Upper lobe of left lung (tissue), 6 donors: ENCODE results near the gene DDIAS. TPM values are rescaled to one million over a fixed set of nuclear protein-coding genes. Genes with fewer than 3 reads are reported as not detected.
A peak's percentile ranks its signal among the peaks of the same experiment; 100 is the strongest.

Experiments
- ATAC-seq, 2 donors: fragments of 200-7000 bp; cut with Tn5 transposase; one replicate each; pipeline ENCODE4 v1.9.1; 2022; ENCODE audit warnings: mild to moderate bottlenecking in 2 of 2, moderate library complexity in 2 of 2; ENCODE audit not compliant: low FRiP score in 2 of 2
- DNase-seq, 2 donors: peaks; one replicate each; pipeline ENCODE4 v3.0.0-alpha.2; 2019 to 2020
- H3K27ac ChIP-seq, 4 donors: fragments of 200-600 bp; sonication (generic); one replicate each; pipeline ENCODE4 v1.5.1; 2016 to 2019
- H3K27me3 ChIP-seq, 4 donors: fragments of 200-600 bp; sonication (generic); one replicate each; pipeline ENCODE4 v1.5.1; 2017 to 2019
- H3K36me3 ChIP-seq, 4 donors: fragments of 200-600 bp; sonication (generic); one replicate each; pipeline ENCODE4 v1.5.1; 2016 to 2019
- H3K4me1 ChIP-seq, 4 donors: fragments of 200-600 bp; sonication (generic); one replicate each; pipeline ENCODE4 v1.5.1; 2018 to 2019
- H3K4me3 ChIP-seq, 4 donors: fragments of 200-600 bp; sonication (generic); one replicate each; pipeline ENCODE4 v1.5.1; 2017 to 2019; ENCODE audit warnings: mild to moderate bottlenecking in 2 of 4, moderate library complexity in 1 of 4
- H3K9me3 ChIP-seq, 4 donors: fragments of 200-600 bp; sonication (generic); one replicate each; pipeline ENCODE4 v1.5.1; 2018 to 2019
- CTCF ChIP-seq, 6 experiments: fragments of 450-650 bp in 4 of 6; fragments of 200-600 bp in 2 of 6; sonication (generic) in 2 of 6; IDR thresholded peaks; one replicate each; pipeline ENCODE4 v1.5.1; 2016 to 2019; ENCODE audit warnings: antibody characterized with exemption in 6 of 6
- EP300 ChIP-seq, 4 donors: sonication (generic); formaldehyde crosslinking; IDR thresholded peaks; one replicate each; pipeline ENCODE4 v1.5.1; 2017; ENCODE audit warnings: antibody characterized with exemption in 4 of 4, control low read depth in 2 of 4
- POLR2A ChIP-seq, 4 donors: fragments of 450-650 bp; IDR thresholded peaks; one replicate each; pipeline ENCODE4 v1.5.1; 2016 to 2017; ENCODE audit warnings: antibody characterized with exemption in 4 of 4, mild to moderate bottlenecking in 2 of 4
- POLR2AphosphoS5 ChIP-seq, 2 donors: sonication (generic); formaldehyde crosslinking; IDR thresholded peaks; one replicate each; pipeline ENCODE4 v1.5.1; 2017; ENCODE audit warnings: antibody characterized with exemption in 2 of 2
- WGBS, 2 donors: methylation state at CpG; one replicate each; pipeline ENCODE4 v1.1.5; 2017 to 2018; 5-methylcytosine and 5-hydroxymethylcytosine counted together
- total RNA-seq, 6 donors: library from RNA; depleted of rRNA in 4 of 6; stranded (reverse); fragments of >200 nt in 4 of 6; gene quantifications; one replicate each; pipeline versions ENCODE4 v1.1.0 to v1.2.1, GENCODE V29; 2016 to 2021
- donor health status: DM: no; HTN: no; CAD: no; lungs with moderate emphysema.
- donor health status: DM: no; HTN: yes; CAD: no; lungs with severe emphysema.

Gene DDIAS
- total RNA-seq, 6 donors from 2014 or later, result 1.3 to 5.6 (median 3.2) TPM; not detected in 2

- H3K4me1 ChIP-seq, result peaks cover 0 to 3% (median 0%) of the 10 kb centered on the region in 4 donors
- WGBS, 2 donors, result 84 to 85% methylated on average over 6 of the region's 6 CpGs
- no peak overlapping the region for H3K27ac ChIP-seq
- DNase-seq (no peak), ATAC-seq (no peak)
- H3K27me3 ChIP-seq, result no peaks in the 10 kb centered on the region
- TF ChIP-seq POLR2AphosphoS5 (IDR thresholded peaks at IDR 0.05) (no peak), POLR2A (IDR thresholded peaks at IDR 0.05) (no peak), EP300 (IDR thresholded peaks at IDR 0.05) (no peak), CTCF (IDR thresholded peaks at IDR 0.05) (no peak)
- no peaks in the 10 kb centered on the region for H3K9me3 ChIP-seq
- H3K36me3 ChIP-seq, result peaks cover 0 to 13% (median 9%) of the 10 kb centered on the region in 4 donors
- H3K4me3 ChIP-seq, result no peak overlapping the region
Observed at GRCh38 chr11:82978422-82979099, 77.0 kb downstream of the DDIAS start.

GRCh38 chr11:82979824-82980223 is 78.3 kb downstream of the DDIAS start:
- ATAC-seq (no peak), DNase-seq (no peak)
- no peak overlapping the region for H3K4me3 ChIP-seq
- no peak for TF ChIP-seq EP300 (IDR thresholded peaks at IDR 0.05)
- TF ChIP-seq POLR2AphosphoS5 (IDR thresholded peaks at IDR 0.05), result no peak
- TF ChIP-seq POLR2A (IDR thresholded peaks at IDR 0.05), result no peak
- no peak for TF ChIP-seq CTCF (IDR thresholded peaks at IDR 0.05)
- H3K27me3 ChIP-seq, result no peaks in the 10 kb centered on the region
- peaks cover 0 to 16% (median 10%) of the 10 kb centered on the region in 4 donors for H3K36me3 ChIP-seq
- H3K9me3 ChIP-seq, result no peaks in the 10 kb centered on the region
- H3K27ac ChIP-seq, result no peak overlapping the region
- H3K4me1 ChIP-seq, result peaks cover 0 to 3% (median 0%) of the 10 kb centered on the region in 4 donors

- Histone ChIP-seq H3K27ac (peak overlapping the region in 1 of 4 donors; percentile 19), H3K4me3 (no peak overlapping the region), H3K4me1 (peaks cover 0 to 3% (median 0%) of the 10 kb centered on the region in 4 donors), H3K27me3 (no peaks in the 10 kb centered on the region), H3K36me3 (peaks cover 0 to 16% (median 10%) of the 10 kb centered on the region in 4 donors), H3K9me3 (no peaks in the 10 kb centered on the region)
- no peak for ATAC-seq
- TF ChIP-seq EP300 (IDR thresholded peaks at IDR 0.05), result no peak
- TF ChIP-seq CTCF (IDR thresholded peaks at IDR 0.05), result no peak
- TF ChIP-seq POLR2A (IDR thresholded peaks at IDR 0.05), result no peak
- no peak for TF ChIP-seq POLR2AphosphoS5 (IDR thresholded peaks at IDR 0.05)
- no peak for DNase-seq
Observed at GRCh38 chr11:82980292-82980691, 78.8 kb downstream of the DDIAS start.

GRCh38 chr11:82980947-82981346 is 79.4 kb downstream of the DDIAS start:
- H3K27me3 ChIP-seq, result no peaks in the 10 kb centered on the region
- peaks cover 0 to 3% (median 0%) of the 10 kb centered on the region in 4 donors for H3K4me1 ChIP-seq
- no peak for DNase-seq
- no peak overlapping the region for H3K4me3 ChIP-seq
- H3K36me3 ChIP-seq, result peaks cover 0 to 16% (median 10%) of the 10 kb centered on the region in 4 donors
- no peaks in the 10 kb centered on the region for H3K9me3 ChIP-seq
- 87 to 89% methylated on average over 4 of the region's 4 CpGs for WGBS, 2 donors
- no peak overlapping the region for H3K27ac ChIP-seq
- no peak for ATAC-seq
- TF ChIP-seq CTCF (IDR thresholded peaks at IDR 0.05) (no peak), EP300 (IDR thresholded peaks at IDR 0.05) (no peak), POLR2A (IDR thresholded peaks at IDR 0.05) (no peak), POLR2AphosphoS5 (IDR thresholded peaks at IDR 0.05) (no peak)

GRCh38 chr11:82981852-82982251 is 80.3 kb downstream of the DDIAS start:
- TF ChIP-seq POLR2AphosphoS5 (IDR thresholded peaks at IDR 0.05), result no peak
- TF ChIP-seq EP300 (IDR thresholded peaks at IDR 0.05), result no peak
- TF ChIP-seq POLR2A (IDR thresholded peaks at IDR 0.05), result no peak
- TF ChIP-seq CTCF (IDR thresholded peaks at IDR 0.05), result no peak
- Histone ChIP-seq H3K36me3 (peaks cover 0 to 23% (median 10%) of the 10 kb centered on the region in 4 donors), H3K27me3 (no peaks in the 10 kb centered on the region), H3K4me3 (no peak overlapping the region), H3K27ac (no peak overlapping the region), H3K9me3 (no peaks in the 10 kb centered on the region), H3K4me1 (peaks cover 0 to 3% (median 0%) of the 10 kb centered on the region in 4 donors)
- no peak for ATAC-seq
- DNase-seq, result no peak
- 95 to 97% methylated on average over 6 of the region's 6 CpGs for WGBS, 2 donors
